ENCODE data around the gene SYN1.
A peak's percentile ranks its signal among the peaks of the same experiment; 100 is the strongest.

The SYN1 gene

GRCh38 chrX:47543496-47543895 is 76.2 kb downstream of the SYN1 start:
- Histone ChIP-seq H3K4me3 (ENCODE audit: low read length) (no peak overlapping the region), H3K9ac (ENCODE audit: low read length) (no peak overlapping the region), H3K36me3 (ENCODE audit: control insufficient read depth, insufficient read depth, low read length, severe bottlenecking) (no peaks in the 10 kb centered on the region), H3K27me3 (replicated peaks; ENCODE audit: control insufficient read depth, insufficient read depth, low read length) (peaks cover 3% of the 10 kb centered on the region), H3K9me3 (ENCODE audit: control insufficient read depth, low read length) (no peaks in the 10 kb centered on the region), H3K4me1 (ENCODE audit: control insufficient read depth, insufficient read depth, low read length) (peaks cover 12% of the 10 kb centered on the region)
- no peak for DNase-seq (ENCODE audit: low read depth)

- DNase-seq (ENCODE audit: low read depth), result peak; percentile 92
- no peaks in the 10 kb centered on the region for H3K36me3 ChIP-seq (ENCODE audit: control insufficient read depth, insufficient read depth, low read length, severe bottlenecking)
- peaks cover 12% of the 10 kb centered on the region for H3K4me1 ChIP-seq (ENCODE audit: control insufficient read depth, insufficient read depth, low read length)
- H3K9me3 ChIP-seq (ENCODE audit: control insufficient read depth, low read length), result peaks cover 3% of the 10 kb centered on the region
- H3K27me3 ChIP-seq (replicated peaks; ENCODE audit: control insufficient read depth, insufficient read depth, low read length), result peaks cover 6% of the 10 kb centered on the region
- H3K4me3 ChIP-seq (ENCODE audit: low read length), result peak overlapping the region; percentile 55
- H3K9ac ChIP-seq (ENCODE audit: low read length), result peak overlapping the region; percentile 65
Observed at GRCh38 chrX:47540754-47541538, 78.7 kb downstream of the SYN1 start.

- Histone ChIP-seq H3K9ac (ENCODE audit: low read length) (no peak overlapping the region), H3K36me3 (ENCODE audit: control insufficient read depth, insufficient read depth, low read length, severe bottlenecking) (no peaks in the 10 kb centered on the region), H3K4me1 (ENCODE audit: control insufficient read depth, insufficient read depth, low read length) (peaks cover 12% of the 10 kb centered on the region), H3K27me3 (replicated peaks; ENCODE audit: control insufficient read depth, insufficient read depth, low read length) (peaks cover 6% of the 10 kb centered on the region), H3K9me3 (ENCODE audit: control insufficient read depth, low read length) (peaks cover 3% of the 10 kb centered on the region), H3K4me3 (ENCODE audit: low read length) (no peak overlapping the region)
- no peak for DNase-seq (ENCODE audit: low read depth)
Observed at GRCh38 chrX:47539860-47540259, 79.8 kb downstream of the SYN1 start.

GRCh38 chrX:47530049-47530448 is 89.6 kb downstream of the SYN1 start:
- H3K4me1 ChIP-seq (ENCODE audit: control insufficient read depth, insufficient read depth, low read length), result no peaks in the 10 kb centered on the region
- H3K9me3 ChIP-seq (ENCODE audit: control insufficient read depth, low read length), result no peaks in the 10 kb centered on the region
- H3K27me3 ChIP-seq (replicated peaks; ENCODE audit: control insufficient read depth, insufficient read depth, low read length), result peaks cover 9% of the 10 kb centered on the region
- H3K36me3 ChIP-seq (ENCODE audit: control insufficient read depth, insufficient read depth, low read length, severe bottlenecking), result no peaks in the 10 kb centered on the region
- no peak for DNase-seq (ENCODE audit: low read depth)
- H3K9ac ChIP-seq (ENCODE audit: low read length), result no peak overlapping the region
- H3K4me3 ChIP-seq (ENCODE audit: low read length), result no peak overlapping the region

- Histone ChIP-seq H3K4me3 (ENCODE audit: low read length) (no peak overlapping the region), H3K36me3 (ENCODE audit: control insufficient read depth, insufficient read depth, low read length, severe bottlenecking) (no peaks in the 10 kb centered on the region), H3K9me3 (ENCODE audit: control insufficient read depth, low read length) (no peaks in the 10 kb centered on the region), H3K4me1 (ENCODE audit: control insufficient read depth, insufficient read depth, low read length) (no peaks in the 10 kb centered on the region), H3K9ac (ENCODE audit: low read length) (no peak overlapping the region), H3K27me3 (replicated peaks; ENCODE audit: control insufficient read depth, insufficient read depth, low read length) (peaks cover 9% of the 10 kb centered on the region)
- no peak for DNase-seq (ENCODE audit: low read depth)
Observed at GRCh38 chrX:47529548-47529947, 90.1 kb downstream of the SYN1 start.

GRCh38 chrX:47523713-47524166 is 95.9 kb downstream of the SYN1 start:
- Histone ChIP-seq H3K9ac (ENCODE audit: low read length) (peak overlapping the region; percentile 80), H3K27me3 (replicated peaks; ENCODE audit: control insufficient read depth, insufficient read depth, low read length) (peaks cover 5% of the 10 kb centered on the region), H3K4me3 (ENCODE audit: low read length) (peak overlapping the region; percentile 75), H3K4me1 (ENCODE audit: control insufficient read depth, insufficient read depth, low read length) (peaks cover 2% of the 10 kb centered on the region), H3K36me3 (ENCODE audit: control insufficient read depth, insufficient read depth, low read length, severe bottlenecking) (no peaks in the 10 kb centered on the region), H3K9me3 (ENCODE audit: control insufficient read depth, low read length) (peaks cover 6% of the 10 kb centered on the region)
- no peak for DNase-seq (ENCODE audit: low read depth)

- Histone ChIP-seq H3K9me3 (ENCODE audit: control insufficient read depth, low read length) (peaks cover 6% of the 10 kb centered on the region), H3K9ac (ENCODE audit: low read length) (peak overlapping the region; percentile 30), H3K27me3 (replicated peaks; ENCODE audit: control insufficient read depth, insufficient read depth, low read length) (peaks cover 5% of the 10 kb centered on the region), H3K4me3 (ENCODE audit: low read length) (peak overlapping the region; percentile 78), H3K36me3 (ENCODE audit: control insufficient read depth, insufficient read depth, low read length, severe bottlenecking) (no peaks in the 10 kb centered on the region), H3K4me1 (ENCODE audit: control insufficient read depth, insufficient read depth, low read length) (peaks cover 2% of the 10 kb centered on the region)
- DNase-seq (ENCODE audit: low read depth), result peak; percentile 86
Observed at GRCh38 chrX:47523297-47523696, 96.4 kb downstream of the SYN1 start.

All from adipocyte (in vitro differentiated cells).